Hematopoietic multipotent progenitor cell treated with erythropoietin and hydrocortisone succinate and interleukin-3 and kit ligand, for 8 days (in vitro differentiated cells): Measurements from ENCODE around the gene TMEM101.
"Not testable (repeated sequence)": the region's sequence is repeated elsewhere in the genome, so short reads cannot be mapped to it uniquely, and the experiment has no call there.

Source experiments
- DNase-seq: peaks from one replicate; pipeline ENCODE4 v3.0.0-alpha.2; 2015

TMEM101 gene

DNA sequence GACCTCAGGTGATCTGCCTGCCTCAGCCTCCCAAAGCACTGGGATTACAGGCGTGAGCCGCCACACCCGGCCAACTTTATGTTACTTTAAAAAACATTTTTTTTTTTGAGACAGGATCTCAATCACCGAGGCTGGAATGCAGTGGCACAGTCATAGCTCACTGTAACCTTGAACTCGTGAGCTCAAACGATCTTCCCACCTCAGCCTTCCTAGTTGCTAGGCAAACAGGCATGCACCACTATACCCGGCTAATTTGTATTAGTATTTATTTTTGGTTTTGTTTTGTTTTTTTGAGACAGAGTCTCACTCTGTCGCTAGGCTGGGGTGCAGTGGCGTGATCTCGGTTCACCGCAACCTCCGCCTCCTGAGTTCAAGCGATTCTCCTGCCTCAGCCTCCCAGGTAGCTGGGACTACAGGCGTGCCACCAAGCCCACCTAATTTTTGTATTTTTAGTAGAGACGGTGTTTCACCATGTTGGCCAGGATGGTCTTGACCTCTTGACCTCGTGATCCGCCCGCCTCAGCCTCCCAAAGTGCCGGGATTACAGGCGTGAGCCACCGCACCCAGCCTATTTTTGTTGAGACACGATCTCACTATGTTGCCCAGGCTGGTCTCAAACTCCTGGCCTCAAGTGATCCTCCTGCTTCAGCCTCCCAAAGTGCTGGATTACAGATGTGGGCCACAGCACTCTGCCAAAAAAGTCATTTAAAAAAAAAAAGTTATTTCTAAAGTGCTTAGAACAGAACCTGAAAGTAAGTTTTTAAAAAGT is 42.1 kb downstream of the TMEM101 start:
- not testable (repeated sequence) for DNase-seq

DNA sequence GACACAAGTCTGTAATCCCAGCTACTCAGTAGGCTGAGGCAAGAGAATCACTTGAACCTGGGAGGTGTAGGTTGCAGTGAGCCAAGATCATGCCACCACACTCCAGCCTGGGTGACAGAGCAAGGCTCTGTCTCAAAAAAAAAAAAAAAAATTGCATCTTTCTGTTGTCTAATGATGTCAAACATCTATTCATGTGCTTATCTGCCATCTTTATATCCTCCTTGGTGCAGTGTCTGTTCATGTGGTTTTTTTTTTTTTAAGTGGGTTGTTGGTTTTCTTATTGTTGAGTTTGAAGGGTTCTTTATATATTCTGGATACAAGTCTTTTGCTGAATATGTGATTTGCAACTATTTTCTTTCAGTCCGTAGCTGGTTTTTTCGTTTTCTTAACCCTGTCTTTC is 43.3 kb downstream of the TMEM101 start:
- DNase-seq = not testable (repeated sequence)

DNA sequence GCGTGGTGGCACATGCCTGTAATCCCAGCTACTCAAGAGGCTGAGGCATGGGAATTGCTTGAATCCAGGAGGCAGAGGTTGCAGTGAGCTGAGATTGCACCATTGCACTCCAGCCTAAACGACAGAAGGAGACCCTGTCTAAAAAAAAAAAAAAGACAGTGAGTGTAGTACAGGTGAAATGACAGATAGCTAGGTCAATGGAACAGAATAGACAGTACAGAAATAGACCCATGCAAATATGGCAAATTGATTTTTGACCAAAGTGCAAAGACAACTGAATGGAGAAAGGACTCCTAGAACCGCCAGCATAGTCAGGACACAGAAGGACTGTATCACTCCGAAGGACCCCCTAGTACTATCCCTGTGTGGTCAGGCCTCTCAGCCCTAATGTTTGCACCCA is 44.4 kb downstream of the TMEM101 start:
- no peak for DNase-seq

DNA sequence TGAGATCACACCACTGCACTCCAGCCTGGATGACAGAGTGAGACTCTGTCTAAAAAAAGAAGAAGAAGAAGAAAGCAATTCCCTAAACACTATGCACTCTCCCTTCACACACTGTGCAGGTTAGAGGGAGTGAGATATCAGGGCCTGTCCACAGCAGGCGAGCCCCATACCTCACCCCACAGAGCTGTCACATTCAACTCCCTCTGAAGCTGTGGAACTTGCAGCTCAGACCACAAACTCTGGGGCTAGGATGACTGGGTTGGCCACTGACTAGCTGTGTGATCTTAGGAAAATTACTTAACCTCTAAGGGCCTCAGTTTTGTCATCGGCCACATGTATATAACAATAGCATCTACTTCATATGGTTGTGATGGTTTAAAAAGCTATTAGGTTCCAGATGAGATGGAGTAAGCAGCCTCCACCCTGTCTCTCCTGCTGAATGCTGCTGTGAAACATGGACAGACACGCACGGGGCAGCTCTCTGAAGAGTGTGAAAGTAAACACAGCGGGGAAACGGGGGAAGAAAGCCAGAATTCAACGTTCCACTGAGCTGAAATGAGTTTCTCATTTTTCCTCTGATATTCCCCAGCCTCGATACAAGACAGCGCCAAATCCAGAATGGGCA is 47.4 kb downstream of the TMEM101 start:
- no peak for DNase-seq

GRCh38 chr17:43966276-43966675 is 48.5 kb downstream of the TMEM101 start:
- no peak for DNase-seq

DNA sequence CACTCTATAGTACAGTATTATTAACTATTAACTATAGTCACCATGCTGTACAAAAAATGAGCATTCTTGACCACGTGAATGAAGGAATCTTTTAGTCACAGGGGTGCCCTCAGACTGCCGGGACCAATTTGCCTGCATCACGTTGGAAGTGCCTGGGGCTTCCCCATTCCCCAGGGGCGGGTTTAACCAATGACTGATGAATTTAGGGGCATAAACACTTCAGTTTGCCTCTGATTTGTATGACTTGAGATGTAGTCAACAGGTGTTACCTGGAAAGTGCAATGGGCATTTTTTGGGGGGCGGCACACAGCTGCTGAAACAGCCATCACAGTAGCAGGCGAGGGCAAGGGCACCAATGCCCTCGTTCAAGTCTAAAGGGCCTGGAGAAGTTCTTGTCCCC is 52.3 kb downstream of the TMEM101 start:
- DNase-seq = no peak

- DNase-seq = no peak
Measured at GRCh38 chr17:43961954-43962353, 52.8 kb downstream of the TMEM101 start.

- not testable (repeated sequence) for DNase-seq
Measured at GRCh38 chr17:43961292-43961691, 53.5 kb downstream of the TMEM101 start.
